Endothelial cell of umbilical vein (primary cell): ENCODE measurements around the gene COX5B. TPM values are rescaled to one million over a fixed set of nuclear protein-coding genes. Genes with fewer than 3 reads are reported as not detected.

ENCODE experiments used
- BruUV-seq: library from RNA; stranded (reverse); fragments of 400-500 nt; replicated peaks from 2 replicates; lab custom pipeline; 2021; lab: Mats Ljungman, UMichigan
- CTCF ChIA-PET: fragments of 300-600, 350-600 bp; sonication (Branson Sonifier 250); formaldehyde crosslinking; loops from one replicate; lab custom pipeline; 2021; ENCODE audit warnings: antibody characterized with exemption, inconsistent platforms; lab: Charles Lee
- POLR2A ChIA-PET: fragments of 300-600, 350-600 bp; sonication (Branson Sonifier 250); formaldehyde crosslinking; loops from one replicate; lab custom pipeline; 2021; ENCODE audit warnings: antibody characterized with exemption, inconsistent platforms; lab: Charles Lee
- DNase-seq: peaks from one replicate; pipeline ENCODE4 v3.0.0-alpha.2; 2011; ENCODE audit warnings: low read depth, low spot score
- FAIRE-seq: peaks from 2 replicates; lab custom pipeline; 2011; peaks lifted over from hg19 to GRCh38; lab: Jason Lieb, UNC
- H2AFZ ChIP-seq: 2 replicates; pipeline ENCODE4 v1.6.0; 2012; ENCODE audit warnings: low read depth, low read length, control low read depth, inconsistent platforms
- H3K27ac ChIP-seq: 2 replicates; pipeline ENCODE4 v1.5.1; 2011; ENCODE audit warnings: low read depth, mild to moderate bottlenecking, control low read depth, low read length, moderate library complexity; ENCODE audit not compliant: insufficient read depth
- H3K27me3 ChIP-seq, 2 experiments: 2 replicates each; pipeline versions ENCODE4 v1.6.0 to v1.6.1; 2011; ENCODE audit warnings: low read length in 2 of 2, mixed read lengths in 1 of 2; ENCODE audit not compliant: control insufficient read depth in 2 of 2, insufficient read depth in 2 of 2
- H3K36me3 ChIP-seq, 2 experiments: 2 replicates in 1 of 2; 3 replicates in 1 of 2; pipeline ENCODE4 v1.5.1; 2011; ENCODE audit warnings: low read length in 2 of 2, mild to moderate bottlenecking in 1 of 2, moderate library complexity in 1 of 2; ENCODE audit not compliant: control insufficient read depth in 2 of 2, insufficient read depth in 2 of 2; ENCODE audit errors: extremely low read depth in 1 of 2
- H3K4me1 ChIP-seq: 3 replicates; pipeline ENCODE4 v1.5.1; 2011; ENCODE audit warnings: mild to moderate bottlenecking, low read length; ENCODE audit not compliant: control insufficient read depth, insufficient read depth; ENCODE audit errors: extremely low read depth
- H3K4me2 ChIP-seq: 2 replicates; pipeline ENCODE4 v1.6.1; 2011; ENCODE audit warnings: low read length, control low read depth, mixed read lengths; ENCODE audit not compliant: insufficient read depth
- H3K4me3 ChIP-seq, 3 experiments: fragments of 200-600 bp in 1 of 3; sonication (generic), shearing (Covaris generic) in 1 of 3; replicated peaks in 1 of 3; 2 replicates each; pipeline ENCODE4 v1.5.1; 2011 to 2016; ENCODE audit warnings: control low read depth in 3 of 3, low read length in 3 of 3, mild to moderate bottlenecking in 2 of 3, inconsistent platforms in 1 of 3, low read depth in 1 of 3, moderate library complexity in 1 of 3; ENCODE audit not compliant: insufficient read depth in 1 of 3
- H3K79me2 ChIP-seq: 2 replicates; pipeline ENCODE4 v1.6.0; 2012; ENCODE audit warnings: low read length, inconsistent platforms; ENCODE audit not compliant: control insufficient read depth, insufficient read depth
- H3K9ac ChIP-seq: replicated peaks from 2 replicates; pipeline ENCODE3; 2011; ENCODE audit warnings: low read length, control low read depth; ENCODE audit not compliant: insufficient read depth; ENCODE audit errors: extremely low read depth
- H3K9me1 ChIP-seq: replicated peaks from 3 replicates; pipeline ENCODE4 v1.6.0; 2011; ENCODE audit warnings: mild to moderate bottlenecking, low read length; ENCODE audit not compliant: control insufficient read depth, insufficient read depth; ENCODE audit errors: extremely low read depth
- H3K9me3 ChIP-seq: replicated peaks from 2 replicates; pipeline ENCODE4 v1.5.1; 2012; ENCODE audit warnings: low read length, inconsistent platforms; ENCODE audit not compliant: control insufficient read depth, insufficient read depth
- H4K20me1 ChIP-seq: replicated peaks from 2 replicates; pipeline ENCODE3; 2011; ENCODE audit warnings: mild to moderate bottlenecking, low read length; ENCODE audit not compliant: control insufficient read depth, insufficient read depth; ENCODE audit errors: extremely low read depth
- CTCF ChIP-seq, 2 donors: IDR thresholded peaks; 1 replicate in 1 of 2; 2 replicates in 1 of 2; pipeline ENCODE4 v1.5.1; 2011; ENCODE audit warnings: low read length in 2 of 2, mild to moderate bottlenecking in 2 of 2, moderate library complexity in 2 of 2, control low read depth in 1 of 2, inconsistent platforms in 1 of 2, low read depth in 1 of 2; ENCODE audit not compliant: insufficient read depth in 1 of 2; ENCODE audit errors: extremely low read depth in 1 of 2
- EZH2 ChIP-seq: IDR thresholded peaks from 2 replicates; pipeline ENCODE4 v1.6.1; 2012; ENCODE audit warnings: borderline replicate concordance, low read depth, mild to moderate bottlenecking, moderate library complexity, low read length, inconsistent platforms; ENCODE audit not compliant: severe bottlenecking
- FOS ChIP-seq: IDR thresholded peaks from 2 replicates; pipeline ENCODE4 v1.6.1; 2011; ENCODE audit warnings: mild to moderate bottlenecking, low read length, moderate library complexity, borderline replicate concordance; ENCODE audit not compliant: insufficient read depth
- GATA2 ChIP-seq: IDR thresholded peaks from 2 replicates; pipeline ENCODE4 v1.7.0; 2011; ENCODE audit warnings: low read depth, mild to moderate bottlenecking, moderate library complexity, mixed read lengths, low read length; ENCODE audit not compliant: insufficient read length, insufficient read depth
- JUN ChIP-seq: IDR thresholded peaks from 2 replicates; pipeline ENCODE4 v1.6.1; 2011; ENCODE audit warnings: borderline replicate concordance, low read depth; ENCODE audit not compliant: insufficient read length, insufficient read depth
- MYC ChIP-seq: IDR thresholded peaks from one replicate; pipeline ENCODE4 v1.6.1; 2011; ENCODE audit warnings: mild to moderate bottlenecking, low read depth, low read length
- POLR2A ChIP-seq: IDR thresholded peaks from 2 replicates; pipeline ENCODE4 v1.6.1; 2012; ENCODE audit warnings: low read depth, mild to moderate bottlenecking, control low read depth, low read length
- POLR2AphosphoS5 ChIP-seq: IDR thresholded peaks from 2 replicates; pipeline ENCODE4 v1.6.1; 2012; ENCODE audit warnings: low read depth, mild to moderate bottlenecking, control low read depth, low read length, moderate library complexity; ENCODE audit not compliant: insufficient read depth
- dilution Hi-C: fragments of 300-500 bp; cut with MboI; formaldehyde crosslinking; loops from one replicate; pipeline ENCODE4 v1.15.0; 2019; ENCODE audit warnings: low sequenced_read_pairs; ENCODE audit not compliant: extremely low pct_ligation_motif_present
- intact Hi-C: fragments of 100-400 bp; cut with micrococcal nuclease; formaldehyde crosslinking; loops from one replicate; pipeline ENCODE4 v1.10.0; 2022
- polyA plus RNA-seq, 4 experiments: library from polyadenylated mRNA; depleted of rRNA in 3 of 4; stranded (reverse) in 3 of 4; unstranded in 1 of 4; fragments of >200 nt; gene quantifications; 2 replicates each; pipeline versions ENCODE4 v1.2.1 to v1.2.3, GENCODE V29; 2011 to 2012; ENCODE audit warnings: missing spikeins in 1 of 4
- total RNA-seq: library from RNA; stranded (reverse); gene quantifications from 2 replicates; pipeline ENCODE4 v1.2.3, GENCODE V29; 2021
- TF ChIP-seq, protein P1 (sequence below): IDR thresholded peaks from 2 replicates; pipeline ENCODE4 v1.6.1; 2011; ENCODE audit not compliant: insufficient read depth, insufficient read length

The COX5B gene
- total and polyA plus RNA-seq, 2 donors (not counting 3 experiments of a cell fraction or from before 2014, with no cell fraction given), result 167 to 329 TPM

DNA sequence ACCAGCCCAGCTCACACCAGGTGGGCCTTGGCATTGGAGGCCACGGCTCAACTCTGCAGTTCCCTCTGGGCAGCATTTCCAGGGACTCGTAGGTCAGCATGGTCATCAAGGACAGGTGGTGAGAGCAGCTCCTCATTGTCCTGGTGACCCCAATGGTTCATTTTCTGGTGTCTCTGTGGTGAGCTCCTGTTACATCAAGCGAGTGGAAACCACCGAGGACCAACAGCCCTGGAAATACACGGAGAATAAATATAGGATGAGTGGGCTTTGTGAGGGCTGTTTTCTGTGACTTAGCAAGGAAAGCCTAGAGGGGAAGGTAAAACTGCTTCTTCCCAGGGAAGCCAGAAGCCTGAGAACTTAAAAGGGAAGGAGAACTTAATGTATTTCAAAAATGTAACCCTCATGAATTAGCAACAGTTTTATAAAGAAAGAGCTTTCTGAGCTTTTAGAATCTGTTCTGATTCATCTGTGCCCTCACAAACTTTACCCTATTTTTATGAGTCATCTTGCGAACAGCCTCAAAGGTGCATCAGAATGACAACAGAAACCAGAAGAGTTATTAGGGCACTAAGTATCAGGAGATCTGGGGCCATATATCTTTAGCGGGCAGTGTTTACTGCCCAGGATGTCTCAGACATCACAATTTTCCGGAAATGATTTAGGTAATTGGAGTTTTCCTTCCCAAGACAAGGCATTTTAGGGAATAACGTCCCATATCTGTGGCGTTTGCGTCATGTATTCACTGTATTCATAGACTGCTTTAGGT, 42.4 kb downstream of the COX5B start:
- TF ChIP-seq POLR2AphosphoS5, result no peak
- no peak for TF ChIP-seq CTCF (IDR thresholded peaks at IDR 0.05; ENCODE audit: extremely low read depth in 1 of 2, insufficient read depth in 1 of 2, low read depth in 1 of 2, low read length in 2 of 2)
- TF ChIP-seq MYC, result no peak
- Histone ChIP-seq H3K9me3 (no peaks in the 10 kb centered on the region), H2AFZ (no peak overlapping the region), H3K9ac (no peak overlapping the region), H3K27me3 (peaks cover 0 to 1% of the 10 kb centered on the region in 2 experiments), H4K20me1 (no peaks in the 10 kb centered on the region), H3K4me3 (no peak overlapping the region), H3K4me1 (no peaks in the 10 kb centered on the region), H3K36me3 (no peaks in the 10 kb centered on the region), H3K4me2 (no peak overlapping the region), H3K9me1 (no peaks in the 10 kb centered on the region), H3K79me2 (no peaks in the 10 kb centered on the region), H3K27ac (no peak overlapping the region)
- intact Hi-C loops (no loop called here), dilution Hi-C loops (no loop called here)
- FAIRE-seq (no peak), DNase-seq (no peak)
- BruUV-seq, result no TSS peak
- CTCF ChIA-PET, result interaction anchor here (1.0 to 1.2 kb wide), 3 partner anchors 9 to 24 kb away, joined by 4 read pairs; partner anchors contain the start of gene ACTR1B
- POLR2A ChIA-PET, result no interaction called here

- TF ChIP-seq, protein P1, sequence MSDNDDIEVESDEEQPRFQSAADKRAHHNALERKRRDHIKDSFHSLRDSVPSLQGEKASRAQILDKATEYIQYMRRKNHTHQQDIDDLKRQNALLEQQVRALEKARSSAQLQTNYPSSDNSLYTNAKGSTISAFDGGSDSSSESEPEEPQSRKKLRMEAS, result no peak
- TF ChIP-seq POLR2AphosphoS5 (no peak), MYC (no peak), GATA2 (no peak), CTCF (IDR thresholded peaks at IDR 0.05; ENCODE audit: extremely low read depth in 1 of 2, insufficient read depth in 1 of 2, low read depth in 1 of 2, low read length in 2 of 2) (no peak), POLR2A (no peak), EZH2 (no peak), FOS (no peak), JUN (no peak)
- CTCF ChIA-PET, result interaction anchor here (0.7 to 2.0 kb wide), 3 partner anchors 9 to 101 kb away, joined by 3 to 8 read pairs (median 4); no protein-coding TSS in a partner anchor
- H3K9me3 ChIP-seq, result no peaks in the 10 kb centered on the region
- DNase-seq (no peak), FAIRE-seq (no peak)
- H3K4me3 ChIP-seq, result no peak overlapping the region
- dilution Hi-C loops, result no loop called here
- no peak overlapping the region for H2AFZ ChIP-seq
- H3K36me3 ChIP-seq, result no peaks in the 10 kb centered on the region
- no TSS peak for BruUV-seq
- no peak overlapping the region for H3K4me2 ChIP-seq
- no peaks in the 10 kb centered on the region for H4K20me1 ChIP-seq
- H3K4me1 ChIP-seq, result no peaks in the 10 kb centered on the region
- no peaks in the 10 kb centered on the region for H3K9me1 ChIP-seq
- H3K9ac ChIP-seq, result no peak overlapping the region
- POLR2A ChIA-PET, result interaction anchor here (0.7 kb wide), 1 partner anchor 592 kb away, joined by 5 read pairs; no protein-coding TSS in a partner anchor
- no peak overlapping the region for H3K27ac ChIP-seq
- intact Hi-C loops, result loop anchor here (10.0 kb wide), 1 partner anchor 46 kb away; the partner anchor contains the start of gene COX5B
- H3K27me3 ChIP-seq, result peaks cover 0 to 3% of the 10 kb centered on the region in 2 experiments
- no peaks in the 10 kb centered on the region for H3K79me2 ChIP-seq
Observed at GRCh38 chr2:97691166-97691565, 45.3 kb downstream of the COX5B start.
